ENCODE results near the gene PPP1R9B. TPM values are rescaled to one million over a fixed set of nuclear protein-coding genes. Genes with fewer than 3 reads are reported as not detected.

The PPP1R9B gene
- total RNA-seq, 4 donors from 2014 or later: 16.6 to 38.0 (median 25.6) TPM

- no peak for ATAC-seq (ENCODE audit: low FRiP score)
- no peak for DNase-seq (ENCODE audit: low spot score)
- no peak for TF ChIP-seq CTCF (IDR thresholded peaks at IDR 0.05)
These were observed 32.4 kb upstream of the PPP1R9B start for GRCh38 chr17:50182783-50183420.

GRCh38 chr17:50181591-50182560, 31.4 kb upstream of the PPP1R9B start:
- DNase-seq (ENCODE audit: low spot score) (no peak), ATAC-seq (ENCODE audit: low FRiP score) (no peak)
- TF ChIP-seq CTCF (IDR thresholded peaks at IDR 0.05): no peak

- no peak for TF ChIP-seq CTCF (IDR thresholded peaks at IDR 0.05)
- ATAC-seq (ENCODE audit: low FRiP score): no peak
- no peak for DNase-seq (ENCODE audit: low spot score)
These were observed 30.7 kb upstream of the PPP1R9B start for GRCh38 chr17:50181144-50181543.

- no peak for TF ChIP-seq CTCF (IDR thresholded peaks at IDR 0.05)
- no peak for DNase-seq (ENCODE audit: low spot score)
- no peak for ATAC-seq (ENCODE audit: low FRiP score)
These were observed 30.1 kb upstream of the PPP1R9B start for GRCh38 chr17:50180620-50181019.

- no peak for TF ChIP-seq CTCF (IDR thresholded peaks at IDR 0.05)
- no peak for ATAC-seq (ENCODE audit: low FRiP score)
- DNase-seq (ENCODE audit: low spot score): no peak
These were observed 29.6 kb upstream of the PPP1R9B start for GRCh38 chr17:50180111-50180510.

- ATAC-seq (ENCODE audit: low FRiP score) (peak; percentile 73), DNase-seq (ENCODE audit: low spot score) (no peak)
- TF ChIP-seq CTCF (IDR thresholded peaks at IDR 0.05): no peak
These were observed 27.7 kb upstream of the PPP1R9B start for GRCh38 chr17:50177983-50178834.
